Panc1 (cell line): ENCODE results near the gene RHOU. TPM values are rescaled to one million over a fixed set of nuclear protein-coding genes. Genes with fewer than 3 reads are reported as not detected.

Source experiments
- ATAC-seq: fragments of 200-7000 bp; cut with Tn5 transposase; 2 replicates; pipeline ENCODE4 v1.9.1; 2020; ENCODE audit warnings: mild to moderate bottlenecking, moderate library complexity
- BruUV-seq: library from RNA; stranded (reverse); fragments of 400-500 nt; replicated peaks from 2 replicates; lab custom pipeline; 2021; lab: Mats Ljungman, UMichigan
- CTCF ChIA-PET: fragments of 300-600 bp; sonication (Branson Sonifier 250); formaldehyde crosslinking; loops from one replicate; lab custom pipeline; 2022; ENCODE audit warnings: antibody characterized with exemption; lab: Charles Lee
- POLR2A ChIA-PET: fragments of 300-600 bp; sonication (Branson Sonifier 250); formaldehyde crosslinking; loops from one replicate; lab custom pipeline; 2022; ENCODE audit warnings: antibody characterized with exemption; lab: Charles Lee
- DNase-seq: peaks from one replicate; pipeline ENCODE4 v3.0.0-alpha.2; 2010; ENCODE audit warnings: low read depth, low spot score
- H3K27ac ChIP-seq: 2 replicates; pipeline ENCODE4 v1.5.1; 2011; ENCODE audit warnings: mild to moderate bottlenecking, low read length, inconsistent platforms
- H3K27me3 ChIP-seq: fragments of 200-500 bp; sonication (Bioruptor generic); 2 replicates; pipeline ENCODE4 v1.6.0; 2014; ENCODE audit warnings: low read length, inconsistent platforms; ENCODE audit not compliant: control insufficient read depth, insufficient read depth
- H3K36me3 ChIP-seq: fragments of 200-500 bp; sonication (Bioruptor generic); 2 replicates; pipeline ENCODE4 v1.5.1; 2014; ENCODE audit warnings: inconsistent platforms, mild to moderate bottlenecking, low read length, moderate library complexity; ENCODE audit not compliant: control insufficient read depth, insufficient read depth
- H3K4me1 ChIP-seq: 2 replicates; pipeline ENCODE4 v1.5.1; 2011; ENCODE audit warnings: inconsistent platforms, mild to moderate bottlenecking, low read length, moderate library complexity; ENCODE audit not compliant: control insufficient read depth, insufficient read depth
- H3K4me3 ChIP-seq, 2 experiments: 2 replicates each; pipeline ENCODE4 v1.5.1; 2011 to 2012; ENCODE audit warnings: low read depth in 2 of 2, low read length in 2 of 2, mild to moderate bottlenecking in 2 of 2, inconsistent platforms in 1 of 2, moderate library complexity in 1 of 2
- H3K9me3 ChIP-seq: fragments of 200-500 bp; sonication (Bioruptor generic); 2 replicates; pipeline ENCODE4 v1.5.1; 2014; ENCODE audit warnings: low read depth, mild to moderate bottlenecking, inconsistent platforms, low read length, moderate library complexity; ENCODE audit not compliant: control insufficient read depth, insufficient read depth
- POLR2AphosphoS5 ChIP-seq: IDR thresholded peaks from 2 replicates; pipeline ENCODE4 v1.6.1; 2012; ENCODE audit warnings: mild to moderate bottlenecking, low read depth, low read length, moderate library complexity
- SIN3A ChIP-seq: IDR thresholded peaks from 2 replicates; pipeline ENCODE4 v1.6.1; 2012; ENCODE audit warnings: low read depth, mild to moderate bottlenecking, low read length, moderate library complexity, borderline replicate concordance; ENCODE audit not compliant: insufficient read depth
- TCF7L2 ChIP-seq: IDR thresholded peaks from 2 replicates; pipeline ENCODE4 v1.6.1; 2011; ENCODE audit warnings: mild to moderate bottlenecking, low read depth, low read length, inconsistent platforms
- in situ Hi-C: cut with HindIII; loops from 2 replicates; pipeline ENCODE4 v1.10.0; 2016; ENCODE audit warnings: low sequenced_read_pairs, low pct_unique_long_range_greater_than_20kb
- intact Hi-C: fragments of 100-400 bp; cut with micrococcal nuclease; formaldehyde crosslinking; loops from one replicate; pipeline ENCODE4 v1.10.0; 2022; ENCODE audit not compliant: unreplicated experiment
- total RNA-seq: library from RNA; stranded (reverse); gene quantifications from one replicate; pipeline ENCODE4 v1.2.1, GENCODE V29; 2021; ENCODE audit not compliant: unreplicated experiment
- TF ChIP-seq, protein P1 (sequence below), 2 experiments: IDR thresholded peaks; 2 replicates each; pipeline ENCODE4 v1.6.1; 2011 to 2012; ENCODE audit warnings: low read depth in 2 of 2, control low read depth in 1 of 2, low read length in 1 of 2, mild to moderate bottlenecking in 1 of 2, moderate library complexity in 1 of 2; ENCODE audit not compliant: insufficient read depth in 1 of 2
- TF ChIP-seq, protein P2 (sequence below): fragments of 450-650 bp; IDR thresholded peaks from 2 replicates; pipeline ENCODE4 v1.5.1; 2017; ENCODE audit warnings: mild to moderate bottlenecking

The RHOU gene
- total RNA-seq, 1 experiment from 2014 or later: 9.2 TPM

DNA sequence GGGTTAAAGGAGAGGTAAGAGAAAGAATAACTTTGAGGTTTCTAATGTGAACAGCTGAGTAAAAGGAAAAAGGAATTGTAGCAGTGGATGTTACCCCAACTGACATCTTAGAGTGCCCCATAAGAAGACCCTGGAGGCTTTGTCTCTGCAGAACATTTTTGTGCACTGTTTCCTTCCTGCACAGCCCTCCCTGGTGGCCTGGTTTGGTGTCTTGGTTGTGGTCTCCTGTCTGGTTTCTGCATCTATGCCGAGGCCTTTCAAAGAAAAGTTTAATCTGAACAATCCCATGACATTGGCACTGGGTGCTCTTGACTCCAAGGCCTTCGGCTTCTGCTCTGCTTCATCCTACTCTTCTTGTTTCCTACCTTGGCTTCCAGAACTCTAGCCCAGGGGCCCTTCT lies 57.8 kb downstream of the RHOU start:
- in situ Hi-C loops (no loop called here), intact Hi-C loops (no loop called here)
- CTCF ChIA-PET: no interaction called here
- TF ChIP-seq, protein P1, sequence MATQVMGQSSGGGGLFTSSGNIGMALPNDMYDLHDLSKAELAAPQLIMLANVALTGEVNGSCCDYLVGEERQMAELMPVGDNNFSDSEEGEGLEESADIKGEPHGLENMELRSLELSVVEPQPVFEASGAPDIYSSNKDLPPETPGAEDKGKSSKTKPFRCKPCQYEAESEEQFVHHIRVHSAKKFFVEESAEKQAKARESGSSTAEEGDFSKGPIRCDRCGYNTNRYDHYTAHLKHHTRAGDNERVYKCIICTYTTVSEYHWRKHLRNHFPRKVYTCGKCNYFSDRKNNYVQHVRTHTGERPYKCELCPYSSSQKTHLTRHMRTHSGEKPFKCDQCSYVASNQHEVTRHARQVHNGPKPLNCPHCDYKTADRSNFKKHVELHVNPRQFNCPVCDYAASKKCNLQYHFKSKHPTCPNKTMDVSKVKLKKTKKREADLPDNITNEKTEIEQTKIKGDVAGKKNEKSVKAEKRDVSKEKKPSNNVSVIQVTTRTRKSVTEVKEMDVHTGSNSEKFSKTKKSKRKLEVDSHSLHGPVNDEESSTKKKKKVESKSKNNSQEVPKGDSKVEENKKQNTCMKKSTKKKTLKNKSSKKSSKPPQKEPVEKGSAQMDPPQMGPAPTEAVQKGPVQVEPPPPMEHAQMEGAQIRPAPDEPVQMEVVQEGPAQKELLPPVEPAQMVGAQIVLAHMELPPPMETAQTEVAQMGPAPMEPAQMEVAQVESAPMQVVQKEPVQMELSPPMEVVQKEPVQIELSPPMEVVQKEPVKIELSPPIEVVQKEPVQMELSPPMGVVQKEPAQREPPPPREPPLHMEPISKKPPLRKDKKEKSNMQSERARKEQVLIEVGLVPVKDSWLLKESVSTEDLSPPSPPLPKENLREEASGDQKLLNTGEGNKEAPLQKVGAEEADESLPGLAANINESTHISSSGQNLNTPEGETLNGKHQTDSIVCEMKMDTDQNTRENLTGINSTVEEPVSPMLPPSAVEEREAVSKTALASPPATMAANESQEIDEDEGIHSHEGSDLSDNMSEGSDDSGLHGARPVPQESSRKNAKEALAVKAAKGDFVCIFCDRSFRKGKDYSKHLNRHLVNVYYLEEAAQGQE (IDR thresholded peaks at IDR 0.05; ENCODE audit: insufficient read depth in 1 of 2, low read depth in 2 of 2, low read length in 1 of 2): no peak
- TF ChIP-seq, protein P2, sequence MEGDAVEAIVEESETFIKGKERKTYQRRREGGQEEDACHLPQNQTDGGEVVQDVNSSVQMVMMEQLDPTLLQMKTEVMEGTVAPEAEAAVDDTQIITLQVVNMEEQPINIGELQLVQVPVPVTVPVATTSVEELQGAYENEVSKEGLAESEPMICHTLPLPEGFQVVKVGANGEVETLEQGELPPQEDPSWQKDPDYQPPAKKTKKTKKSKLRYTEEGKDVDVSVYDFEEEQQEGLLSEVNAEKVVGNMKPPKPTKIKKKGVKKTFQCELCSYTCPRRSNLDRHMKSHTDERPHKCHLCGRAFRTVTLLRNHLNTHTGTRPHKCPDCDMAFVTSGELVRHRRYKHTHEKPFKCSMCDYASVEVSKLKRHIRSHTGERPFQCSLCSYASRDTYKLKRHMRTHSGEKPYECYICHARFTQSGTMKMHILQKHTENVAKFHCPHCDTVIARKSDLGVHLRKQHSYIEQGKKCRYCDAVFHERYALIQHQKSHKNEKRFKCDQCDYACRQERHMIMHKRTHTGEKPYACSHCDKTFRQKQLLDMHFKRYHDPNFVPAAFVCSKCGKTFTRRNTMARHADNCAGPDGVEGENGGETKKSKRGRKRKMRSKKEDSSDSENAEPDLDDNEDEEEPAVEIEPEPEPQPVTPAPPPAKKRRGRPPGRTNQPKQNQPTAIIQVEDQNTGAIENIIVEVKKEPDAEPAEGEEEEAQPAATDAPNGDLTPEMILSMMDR: no peak
- TF ChIP-seq POLR2AphosphoS5: no peak
- no peak for TF ChIP-seq TCF7L2
- no peak for TF ChIP-seq SIN3A
- no peaks in the 10 kb centered on the region for H3K4me1 ChIP-seq
- no peak for ATAC-seq
- POLR2A ChIA-PET: no interaction called here
- H3K36me3 ChIP-seq: no peaks in the 10 kb centered on the region
- H3K27me3 ChIP-seq: 0 out of 2 replicates have a peak, but pooled peaks cover 4% of the 10 kb centered on the region
- no peak overlapping the region for H3K4me3 ChIP-seq
- H3K27ac ChIP-seq: no peak overlapping the region
- no peak for DNase-seq
- no peaks in the 10 kb centered on the region for H3K9me3 ChIP-seq
- no TSS peak for BruUV-seq

GRCh38 chr1:228794173-228794572 lies 58.9 kb downstream of the RHOU start:
- intact Hi-C loops (no loop called here), in situ Hi-C loops (no loop called here)
- ATAC-seq: no peak
- CTCF ChIA-PET: no interaction called here
- TF ChIP-seq POLR2AphosphoS5 (no peak), TCF7L2 (no peak), SIN3A (no peak)
- TF ChIP-seq, protein P2: no peak
- TF ChIP-seq, protein P1 (IDR thresholded peaks at IDR 0.05; ENCODE audit: insufficient read depth in 1 of 2, low read depth in 2 of 2, low read length in 1 of 2): no peak
- Histone ChIP-seq H3K9me3 (no peaks in the 10 kb centered on the region), H3K4me3 (no peak overlapping the region), H3K4me1 (no peaks in the 10 kb centered on the region), H3K36me3 (no peaks in the 10 kb centered on the region), H3K27ac (no peak overlapping the region), H3K27me3 (0 out of 2 replicates have a peak, but pooled peaks cover 4% of the 10 kb centered on the region)
- POLR2A ChIA-PET: no interaction called here
- no TSS peak for BruUV-seq
- no peak for DNase-seq
